Cerebellar nuclear complex (tissue), 1 donor: Measurements from ENCODE around the gene INHBE.
"Not testable (repeated sequence)": the region's sequence is repeated elsewhere in the genome, so short reads cannot be mapped to it uniquely, and the experiment has no call there.

Experiments used
- DNase-seq, 2 experiments: peaks; one replicate each; lab custom pipeline; 2025; lab: John Stamatoyannopoulos, UW

INHBE gene

GRCh38 chr12:57498132-57498502, 43.0 kb downstream of the INHBE start:
- DNase-seq, result no peak

GRCh38 chr12:57498571-57498970, 43.5 kb downstream of the INHBE start:
- no peak for DNase-seq

GRCh38 chr12:57500213-57500612, 45.1 kb downstream of the INHBE start:
- no peak for DNase-seq

- DNase-seq, result not testable (repeated sequence)
Measured at GRCh38 chr12:57502311-57502969, 47.3 kb downstream of the INHBE start.

DNA sequence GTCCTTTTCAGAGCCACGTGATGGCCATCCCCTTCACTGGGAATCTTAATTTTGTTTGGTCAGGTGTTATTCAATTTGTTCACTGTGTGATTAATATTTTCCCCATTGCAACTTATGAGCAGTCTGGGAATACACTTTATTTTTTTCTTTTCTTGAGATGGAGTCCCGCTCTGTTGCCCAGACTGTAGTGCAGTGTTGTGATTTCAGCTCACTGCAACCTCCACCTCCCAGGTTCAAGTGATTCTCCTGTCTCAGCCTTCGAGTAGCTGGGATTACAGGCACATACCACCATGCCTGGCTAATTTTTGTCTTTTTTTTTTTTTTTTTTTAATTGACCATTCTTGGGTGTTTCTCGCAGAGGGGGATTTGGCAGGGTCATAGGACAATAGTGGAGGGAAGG, 51.4 kb downstream of the INHBE start:
- not testable (repeated sequence) for DNase-seq
